Femur (tissue), 1 donor: Measurements from ENCODE around the gene ZNF266.
A peak's percentile ranks its signal among the peaks of the same experiment; 100 is the strongest.

ENCODE experiments used
- DNase-seq: peaks from one replicate; pipeline ENCODE4 v3.0.0-alpha.2; 2017

The ZNF266 gene

GRCh38 chr19:9435279-9436268 is at the start of gene ZNF266:
Gene ZNF266 (minus strand): TSS chr19:9435573. CDS start chr19:9420089, 15,484 bp downstream.
- peak; percentile 94 for DNase-seq

- DNase-seq: no peak
These were observed 49.8 kb upstream of the ZNF266 start for GRCh38 chr19:9485140-9485539.

GRCh38 chr19:9474975-9475374 is 39.6 kb upstream of the ZNF266 start:
- DNase-seq: no peak

- no peak for DNase-seq
These were observed 31.8 kb upstream of the ZNF266 start for GRCh38 chr19:9467161-9467560.

- DNase-seq: no peak
These were observed 26.6 kb upstream of the ZNF266 start for GRCh38 chr19:9461938-9462337.

- DNase-seq: no peak
These were observed 20.8 kb upstream of the ZNF266 start for GRCh38 chr19:9456018-9456689.

GRCh38 chr19:9453953-9454352 is 18.6 kb upstream of the ZNF266 start:
- no peak for DNase-seq

- no peak for DNase-seq
These were observed 9.7 kb upstream of the ZNF266 start for GRCh38 chr19:9445037-9445436.

- no peak for DNase-seq
These were observed 985 bp upstream of the ZNF266 start for GRCh38 chr19:9436358-9436757.

GRCh38 chr19:9431475-9431874 is 3.9 kb downstream of the ZNF266 start:
- DNase-seq: no peak

- DNase-seq: no peak
These were observed 4.9 kb downstream of the ZNF266 start for GRCh38 chr19:9430444-9430843.

- no peak for DNase-seq
These were observed 7.4 kb downstream of the ZNF266 start for GRCh38 chr19:9427941-9428340.

GRCh38 chr19:9413240-9413954 is 22.0 kb downstream of the ZNF266 start:
- no peak for DNase-seq

- DNase-seq: no peak
These were observed 27.5 kb downstream of the ZNF266 start for GRCh38 chr19:9407827-9408226.

GRCh38 chr19:9406798-9407352 is 28.5 kb downstream of the ZNF266 start:
- peak; percentile 87 for DNase-seq

GRCh38 chr19:9381361-9381785 is 54.0 kb downstream of the ZNF266 start:
- no peak for DNase-seq

- DNase-seq: no peak
These were observed 64.4 kb downstream of the ZNF266 start for GRCh38 chr19:9370738-9371619.

- peak; percentile 69 for DNase-seq
These were observed 72.5 kb downstream of the ZNF266 start, which contains the start of gene ZNF177 for GRCh38 chr19:9362905-9363304. Gene ZNF177 (plus strand): TSS chr19:9363013. CDS start chr19:9378312, 15,299 bp downstream.
